ENCODE data around the gene DDIT3. TPM values are rescaled to one million over a fixed set of nuclear protein-coding genes. Genes with fewer than 3 reads are reported as not detected.

DDIT3 gene
- total RNA-seq, result 14.0 and 19.4 TPM in 2 replicates

GRCh38 chr12:57520053-57520818, at the start of gene DDIT3:
TSS of gene DDIT3 (minus strand) at chr12:57520514. CDS start at chr12:57517406, 3,108 bp downstream.

DNA sequence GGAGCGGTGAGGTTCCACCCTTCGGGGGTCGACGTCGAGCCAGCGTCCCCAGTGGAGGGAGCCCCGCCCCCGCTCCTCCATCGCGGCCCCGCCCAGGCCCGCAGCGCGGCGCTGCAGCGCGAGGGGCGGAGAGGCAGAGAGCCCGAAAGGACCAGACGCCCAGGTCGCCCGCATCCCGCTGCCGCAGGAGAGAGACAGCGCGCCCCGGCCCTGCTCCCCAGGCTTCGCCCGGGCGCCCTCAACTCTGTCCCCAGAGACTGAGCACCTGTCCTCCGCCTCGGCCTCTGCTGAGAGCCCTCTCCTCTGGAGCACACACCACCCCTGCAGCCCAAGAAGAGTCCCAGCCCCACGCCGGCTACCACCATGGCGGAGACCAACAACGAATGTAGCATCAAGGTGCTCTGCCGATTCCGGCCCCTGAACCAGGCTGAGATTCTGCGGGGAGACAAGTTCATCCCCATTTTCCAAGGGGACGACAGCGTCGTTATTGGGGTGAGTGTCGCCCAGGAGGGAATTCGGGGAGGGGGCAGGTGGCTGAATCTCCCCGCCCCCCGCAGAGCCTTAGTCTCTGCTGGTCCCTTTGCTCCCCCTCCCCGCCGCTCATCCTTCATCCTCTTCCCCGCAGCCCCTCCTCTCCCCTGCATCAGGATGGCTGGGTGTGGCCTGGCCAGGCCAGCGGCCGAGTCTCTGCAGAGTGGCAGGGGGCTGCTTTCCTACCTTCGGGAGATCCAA, 29.8 kb upstream of the DDIT3 start, which contains the start of gene KIF5A:
Gene KIF5A (plus strand): TSS at position 136 of the 732 bp plus-strand sequence. CDS start 228 bp downstream, at position 364.

DNA sequence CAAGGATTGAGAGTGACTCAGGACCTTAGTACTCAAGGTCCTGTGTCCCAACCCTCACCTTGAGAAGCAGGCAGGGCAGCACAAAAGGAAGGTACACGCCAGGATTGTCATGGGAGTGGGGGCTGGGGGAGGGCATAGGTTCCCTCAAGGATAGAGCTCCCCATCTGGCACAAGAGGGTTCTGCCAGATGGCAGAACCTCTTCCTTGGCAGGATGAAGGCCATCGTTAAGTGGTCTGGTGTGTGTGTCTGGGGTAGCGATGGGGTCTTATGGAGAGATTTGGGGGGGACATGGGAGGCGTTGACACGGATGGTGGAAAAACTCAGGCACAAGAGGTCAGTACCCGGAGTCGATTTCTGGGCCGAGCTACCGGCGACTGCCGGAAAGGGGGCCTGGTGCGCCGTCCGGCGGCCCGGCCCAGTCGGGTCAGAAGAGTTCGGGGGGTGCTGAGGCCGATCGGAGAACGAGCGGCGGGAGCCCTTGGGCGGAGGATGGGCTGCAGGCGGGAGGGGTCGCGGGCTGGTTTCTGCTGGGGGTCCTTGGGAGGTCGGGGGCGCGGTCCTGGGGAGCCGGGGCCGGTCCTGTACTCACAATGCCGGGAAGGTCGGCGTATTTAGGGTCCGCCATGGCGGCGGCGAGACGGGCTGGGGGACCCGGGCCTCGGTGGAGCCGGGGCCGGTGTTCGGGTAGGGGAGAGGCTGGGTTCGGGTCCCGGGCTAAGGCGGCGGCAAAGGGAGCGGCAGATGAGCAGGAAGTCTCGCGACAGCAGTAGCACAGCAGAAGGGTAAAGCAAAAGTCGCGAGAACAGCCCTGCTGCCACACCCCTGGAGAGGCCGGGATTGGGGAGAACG, 26.3 kb upstream of the DDIT3 start, which contains the start of gene DCTN2:
Gene DCTN2 (minus strand): TSS at position 755 of the 850 bp plus-strand sequence. CDS start 129 bp downstream, at position 626.

DNA sequence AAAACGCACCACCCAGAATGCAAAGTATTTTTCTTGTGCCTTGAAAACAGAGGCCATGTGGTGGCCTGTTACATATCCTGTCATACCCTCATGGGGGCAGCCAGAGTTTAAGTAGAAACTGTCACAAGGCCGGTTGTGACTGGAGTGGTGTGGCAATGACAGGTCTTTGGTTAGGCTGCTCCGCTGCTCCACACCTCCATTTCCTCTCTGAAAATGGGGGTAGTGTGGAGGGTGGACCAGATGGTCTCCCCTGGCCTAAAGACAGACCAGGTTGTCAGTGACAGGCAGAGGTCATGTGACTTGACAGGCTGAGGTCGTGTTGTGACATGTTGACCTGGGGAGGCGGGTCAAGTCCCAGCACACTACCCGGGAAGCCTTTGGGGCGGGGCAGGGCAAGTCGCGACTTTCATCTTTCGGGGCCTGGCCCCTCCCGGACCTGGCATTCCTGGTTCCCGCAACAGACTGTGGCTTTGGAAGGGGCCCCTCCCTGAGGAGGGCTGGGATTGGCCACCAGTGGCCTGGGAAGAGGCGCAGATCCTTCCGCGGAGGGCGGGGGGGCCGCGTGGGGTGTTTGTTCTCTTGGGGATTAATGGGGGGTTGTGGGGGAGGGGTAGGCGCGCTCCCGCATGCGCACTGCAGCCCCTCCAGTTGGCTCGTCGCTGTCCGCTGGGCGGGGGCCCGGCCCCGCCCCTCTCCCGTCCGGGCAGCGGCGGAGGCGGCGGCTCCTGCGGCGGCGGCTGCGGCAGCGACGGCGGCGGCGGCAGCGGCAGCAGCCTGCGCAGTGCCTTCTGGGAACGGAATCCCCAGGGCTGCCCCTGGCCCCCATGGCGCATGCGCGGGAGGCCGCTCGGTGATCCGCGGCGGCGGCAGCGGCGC, 1.9 kb upstream of the DDIT3 start, which contains the start of gene MBD6:
Gene MBD6 (plus strand): TSS at position 814 of the 876 bp plus-strand sequence. CDS start 1,480 bp downstream, outside the sequence.

GRCh38 chr12:57487597-57488401, 32.5 kb downstream of the DDIT3 start, which contains the start of gene MARS1:
TSS of gene MARS1 (plus strand) at chr12:57488068. CDS start at chr12:57488091, 23 bp downstream.

GRCh38 chr12:57479376-57480115, 40.8 kb downstream of the DDIT3 start, which contains the start of gene ARHGAP9:
TSS of gene ARHGAP9 (minus strand) at chr12:57479866. CDS start at chr12:57479406, 460 bp downstream.

Other genes with a start within 250 kb of the DDIT3 start
- 27.8 and 30.4 TPM in 2 replicates for gene R3HDM2, start 89.5 kb downstream of the DDIT3 start, total RNA-seq
- gene INHBC, start 85.7 kb downstream of the DDIT3 start, total RNA-seq, result not detected in 2 replicates
- not detected in 2 replicates for gene INHBE, start 65.2 kb downstream of the DDIT3 start, total RNA-seq
- gene GLI1, start 60.7 kb downstream of the DDIT3 start, total RNA-seq, result 0.05 TPM in 1 of 2 replicates, not detected in the other
- not detected in 2 replicates for gene ARHGAP9, start 40.6 kb downstream of the DDIT3 start, total RNA-seq
- gene MARS1, start 32.4 kb downstream of the DDIT3 start, total RNA-seq, result 38.9 and 58.2 TPM in 2 replicates
- 9.9 and 10.6 TPM in 2 replicates for gene MBD6, start 2.3 kb upstream of the DDIT3 start, total RNA-seq
- gene DCTN2, start 26.7 kb upstream of the DDIT3 start, total RNA-seq, result 155 and 187 TPM in 2 replicates
- not detected in 2 replicates for gene KIF5A, start 29.5 kb upstream of the DDIT3 start, total RNA-seq
- gene PIP4K2C, start 70.7 kb upstream of the DDIT3 start, total RNA-seq, result 10.4 and 10.9 TPM in 2 replicates
- 6.0 and 10.2 TPM in 2 replicates for gene DTX3, start 84.3 kb upstream of the DDIT3 start, total RNA-seq
- 4.8 and 9.6 TPM in 2 replicates for gene ARHGEF25, start 90.9 kb upstream of the DDIT3 start, total RNA-seq
- gene B4GALNT1, start 112.7 kb upstream of the DDIT3 start, total RNA-seq, result 0.25 and 0.29 TPM in 2 replicates
- gene OS9, start 173.6 kb upstream of the DDIT3 start, total RNA-seq, result 248 and 369 TPM in 2 replicates
- gene AGAP2, start 218.2 kb upstream of the DDIT3 start, total RNA-seq, result 0.10 TPM in 1 of 2 replicates, not detected in the other
- 48.9 and 82.9 TPM in 2 replicates for gene TSPAN31, start 224.5 kb upstream of the DDIT3 start, total RNA-seq
- 107 and 144 TPM in 2 replicates for gene CDK4, start 231.8 kb upstream of the DDIT3 start, total RNA-seq
- gene MARCHF9, start 234.6 kb upstream of the DDIT3 start, total RNA-seq, result 1.1 and 1.9 TPM in 2 replicates
- gene CYP27B1, start 246.6 kb upstream of the DDIT3 start, total RNA-seq, result 0.37 and 1.3 TPM in 2 replicates

Data from cardiac ventricle fibroblast (primary cell).